HEK293 (cell line): Measurements from ENCODE around the gene TBCA.

Experiments
- CTCF ChIA-PET: fragments of 350-600 bp; formaldehyde crosslinking; extraction: SDS; loops from one replicate; lab custom pipeline; 2021; ENCODE audit warnings: antibody characterized with exemption; lab: Yijun Ruan, JAX
- POLR2A ChIA-PET: fragments of 300-600 bp; formaldehyde crosslinking; extraction: SDS; loops from one replicate; lab custom pipeline; 2020; ENCODE audit warnings: antibody characterized with exemption, inconsistent platforms; lab: Yijun Ruan, JAX
- H3K27ac ChIP-seq: fragments of 200-500 bp; sonication (Bioruptor generic); 2 replicates; pipeline ENCODE4 v1.5.1; 2014; ENCODE audit warnings: low read depth, low read length, control low read depth, inconsistent platforms; ENCODE audit errors: extremely low read depth
- H3K36me3 ChIP-seq, 2 experiments: fragments of 200-500 bp in 1 of 2; sonication (Bioruptor generic) in 1 of 2; 1 replicate in 1 of 2; 2 replicates in 1 of 2; pipeline ENCODE4 v1.5.1; 2014 to 2017; ENCODE audit warnings: inconsistent platforms in 2 of 2, low read length in 2 of 2; ENCODE audit not compliant: control insufficient read depth in 2 of 2, insufficient read depth in 1 of 2
- H3K4me1 ChIP-seq: fragments of 200-500 bp; sonication (Bioruptor generic); 2 replicates; pipeline ENCODE4 v1.5.1; 2014; ENCODE audit warnings: mild to moderate bottlenecking, low read length, inconsistent platforms; ENCODE audit not compliant: control insufficient read depth, insufficient read depth
- H3K4me3 ChIP-seq: 2 replicates; pipeline ENCODE4 v1.5.1; 2011; ENCODE audit warnings: low read depth, mild to moderate bottlenecking, control low read depth, low read length, moderate library complexity
- H3K9me3 ChIP-seq: fragments of 200-500 bp; sonication (Bioruptor generic); 2 replicates; pipeline ENCODE4 v1.5.1; 2014; ENCODE audit warnings: low read depth, low read length, inconsistent platforms; ENCODE audit not compliant: control insufficient read depth, insufficient read depth
- BCL11A ChIP-seq: fragments of 450-650 bp; formaldehyde crosslinking; IDR thresholded peaks from 2 replicates; pipeline ENCODE4 v1.5.1; 2016; ENCODE audit warnings: low read depth, missing biosample characterization, missing genetic modification characterization
- ELK4 ChIP-seq: IDR thresholded peaks from 2 replicates; pipeline ENCODE4 v1.6.1; 2011; ENCODE audit warnings: mild to moderate bottlenecking, low read depth, low read length, borderline replicate concordance
- HOXA7 ChIP-seq: sonication (generic); formaldehyde crosslinking; IDR thresholded peaks from 2 replicates; pipeline ENCODE4 v1.8.1; 2022; ENCODE audit warnings: missing genetic modification reagents, borderline replicate concordance
- KLF9 ChIP-seq: fragments of 450-650 bp; formaldehyde crosslinking; IDR thresholded peaks from 2 replicates; pipeline ENCODE4 v1.5.1; 2016; ENCODE audit warnings: missing biosample characterization, missing genetic modification characterization, low read depth
- PRDM6 ChIP-seq: fragments of 450-650 bp; formaldehyde crosslinking; IDR thresholded peaks from 2 replicates; pipeline ENCODE4 v1.5.1; 2017; ENCODE audit warnings: missing biosample characterization, missing genetic modification characterization
- SP3 ChIP-seq: fragments of 450-650 bp; formaldehyde crosslinking; IDR thresholded peaks from 2 replicates; pipeline ENCODE4 v1.5.1; 2016; ENCODE audit warnings: missing biosample characterization, missing genetic modification characterization
- SP7 ChIP-seq: fragments of 450-650 bp; formaldehyde crosslinking; IDR thresholded peaks from 2 replicates; pipeline ENCODE4 v1.5.1; 2016; ENCODE audit warnings: missing biosample characterization, missing genetic modification characterization
- ZBTB1 ChIP-seq: fragments of 450-650 bp; formaldehyde crosslinking; IDR thresholded peaks from 2 replicates; pipeline ENCODE4 v1.5.1; 2016; ENCODE audit warnings: missing biosample characterization, missing genetic modification characterization
- ZBTB17 ChIP-seq: fragments of 450-650 bp; formaldehyde crosslinking; IDR thresholded peaks from 2 replicates; pipeline ENCODE4 v1.5.1; 2016; ENCODE audit warnings: missing biosample characterization, missing genetic modification characterization
- ZBTB26 ChIP-seq: fragments of 450-650 bp; formaldehyde crosslinking; optimal IDR thresholded peaks from 2 replicates; pipeline ENCODE3; 2016; ENCODE audit warnings: missing biosample characterization, mild to moderate bottlenecking, missing genetic modification characterization
- ZFHX2 ChIP-seq: fragments of 450-650 bp; formaldehyde crosslinking; conservative IDR thresholded peaks from 2 replicates; pipeline ENCODE4 v1.5.1; 2016; ENCODE audit warnings: missing biosample characterization, missing genetic modification characterization
- ZNF18 ChIP-seq: fragments of 450-650 bp; formaldehyde crosslinking; IDR thresholded peaks from 2 replicates; pipeline ENCODE4 v1.5.1; 2016; ENCODE audit warnings: missing biosample characterization, missing genetic modification characterization
- ZNF292 ChIP-seq: fragments of 450-650 bp; formaldehyde crosslinking; IDR thresholded peaks from 2 replicates; pipeline ENCODE4 v1.5.1; 2016; ENCODE audit warnings: low read depth, missing biosample characterization, missing genetic modification characterization, borderline replicate concordance
- ZNF37A ChIP-seq: fragments of 450-650 bp; IDR thresholded peaks from 2 replicates; pipeline ENCODE4 v1.5.1; 2018; ENCODE audit warnings: missing biosample characterization, missing genetic modification characterization
- ZNF433 ChIP-seq: fragments of 450-650 bp; formaldehyde crosslinking; IDR thresholded peaks from 2 replicates; pipeline ENCODE4 v1.5.1; 2016; ENCODE audit warnings: missing biosample characterization, missing genetic modification characterization, low read depth
- ZNF501 ChIP-seq: fragments of 450-650 bp; formaldehyde crosslinking; IDR thresholded peaks from 2 replicates; pipeline ENCODE4 v1.5.1; 2016; ENCODE audit warnings: missing biosample characterization, missing genetic modification characterization
- ZNF510 ChIP-seq: fragments of 450-650 bp; formaldehyde crosslinking; IDR thresholded peaks from 2 replicates; pipeline ENCODE4 v1.5.1; 2018; ENCODE audit warnings: mild to moderate bottlenecking, missing genetic modification characterization, missing biosample characterization; ENCODE audit not compliant: insufficient replicate concordance
- ZNF521 ChIP-seq: fragments of 450-650 bp; formaldehyde crosslinking; IDR thresholded peaks from 2 replicates; pipeline ENCODE4 v1.5.1; 2017; ENCODE audit warnings: missing biosample characterization, mild to moderate bottlenecking, missing genetic modification characterization
- ZNF530 ChIP-seq: fragments of 450-650 bp; formaldehyde crosslinking; IDR thresholded peaks from 2 replicates; pipeline ENCODE4 v1.5.1; 2016; ENCODE audit warnings: low read depth, missing biosample characterization, missing genetic modification characterization
- ZNF548 ChIP-seq: fragments of 450-650 bp; formaldehyde crosslinking; IDR thresholded peaks from 2 replicates; pipeline ENCODE4 v1.5.1; 2016; ENCODE audit warnings: missing biosample characterization, missing genetic modification characterization
- ZNF558 ChIP-seq: fragments of 450-650 bp; formaldehyde crosslinking; IDR thresholded peaks from 2 replicates; pipeline ENCODE4 v1.5.1; 2016; ENCODE audit warnings: missing biosample characterization, missing genetic modification characterization
- ZNF596 ChIP-seq: fragments of 450-650 bp; IDR thresholded peaks from 2 replicates; pipeline ENCODE4 v1.5.0; 2018; ENCODE audit warnings: missing biosample characterization, mild to moderate bottlenecking, missing genetic modification characterization, moderate library complexity
- ZNF600 ChIP-seq: fragments of 450-650 bp; formaldehyde crosslinking; IDR thresholded peaks from 2 replicates; pipeline ENCODE4 v1.5.1; 2016; ENCODE audit warnings: missing biosample characterization, missing genetic modification characterization
- ZNF610 ChIP-seq: fragments of 450-650 bp; formaldehyde crosslinking; IDR thresholded peaks from 2 replicates; pipeline ENCODE4 v1.5.1; 2016; ENCODE audit warnings: missing biosample characterization, missing genetic modification characterization, borderline replicate concordance
- ZNF701 ChIP-seq: fragments of 450-650 bp; formaldehyde crosslinking; IDR thresholded peaks from 2 replicates; pipeline ENCODE4 v1.5.1; 2016; ENCODE audit warnings: missing biosample characterization, missing genetic modification characterization
- ZNF707 ChIP-seq: fragments of 450-650 bp; formaldehyde crosslinking; IDR thresholded peaks from 2 replicates; pipeline ENCODE4 v1.5.1; 2016; ENCODE audit warnings: missing biosample characterization, missing genetic modification characterization
- ZNF785 ChIP-seq: fragments of 450-650 bp; formaldehyde crosslinking; IDR thresholded peaks from 2 replicates; pipeline ENCODE4 v1.5.1; 2016; ENCODE audit warnings: missing biosample characterization, missing genetic modification characterization
- ZNF843 ChIP-seq: fragments of 450-650 bp; formaldehyde crosslinking; IDR thresholded peaks from 2 replicates; pipeline ENCODE4 v1.5.1; 2016; ENCODE audit warnings: missing biosample characterization, missing genetic modification characterization

The TBCA gene

GRCh38 chr5:77748160-77748559 lies 28.0 kb downstream of the TBCA start (continued):
- no peak for TF ChIP-seq ZBTB1
- no peak for TF ChIP-seq ZNF785 (tag by site-specific recombination)
- TF ChIP-seq SP7 (tag by site-specific recombination): peak; percentile 76
- TF ChIP-seq PRDM6: no peak
- peak; percentile 40; the same call in 1 of the 2 replicates for TF ChIP-seq ZNF600 (tag by site-specific recombination)

GRCh38 chr5:77744116-77744515 lies 32.0 kb downstream of the TBCA start:
- ChIA-PET POLR2A (no interaction called here), CTCF (no interaction called here)
- H3K9me3 ChIP-seq: no peaks in the 10 kb centered on the region
- no peaks in the 10 kb centered on the region for H3K36me3 ChIP-seq
- no peak for TF ChIP-seq ZNF37A (tag by site-specific recombination)
- no peak for TF ChIP-seq ZNF707 (tag by site-specific recombination)
- no peak for TF ChIP-seq ZBTB26 (tag by site-specific recombination)
- TF ChIP-seq SP3 (tag by site-specific recombination): no peak
- TF ChIP-seq ZNF530 (tag by site-specific recombination): no peak
- TF ChIP-seq ZNF510: no peak
- no peak for TF ChIP-seq KLF9 (tag by site-specific recombination)
- H3K4me3 ChIP-seq: no peak overlapping the region
- H3K27ac ChIP-seq: no peak overlapping the region
- H3K4me1 ChIP-seq: no peaks in the 10 kb centered on the region; the same call in 1 of the 2 replicates

GRCh38 chr5:77743181-77743580 lies 33.0 kb downstream of the TBCA start:
- CTCF ChIA-PET: no interaction called here
- POLR2A ChIA-PET: no interaction called here

GRCh38 chr5:77741608-77742007 lies 34.5 kb downstream of the TBCA start:
- Histone ChIP-seq H3K27ac (no peak overlapping the region), H3K4me3 (no peak overlapping the region), H3K4me1 (no peaks in the 10 kb centered on the region; the same call in 1 of the 2 replicates), H3K9me3 (no peaks in the 10 kb centered on the region), H3K36me3 (no peaks in the 10 kb centered on the region)
- POLR2A ChIA-PET: no interaction called here
- CTCF ChIA-PET: no interaction called here
- no peak for TF ChIP-seq ZNF701 (tag by site-specific recombination)
- no peak for TF ChIP-seq ZNF530 (tag by site-specific recombination)
- TF ChIP-seq ZNF18 (tag by site-specific recombination): no peak
- no peak for TF ChIP-seq ZNF292
- TF ChIP-seq ZNF548 (tag by site-specific recombination): no peak
- TF ChIP-seq ZNF501 (tag by site-specific recombination): no peak
- no peak for TF ChIP-seq ZNF558
- TF ChIP-seq ZFHX2 (tag by site-specific recombination): no peak
- no peak for TF ChIP-seq ZNF521
- no peak for TF ChIP-seq ZNF433 (tag by site-specific recombination)
- no peak for TF ChIP-seq ZBTB17
- TF ChIP-seq ZNF596: no peak
- TF ChIP-seq ZNF843 (tag by site-specific recombination): no peak
- TF ChIP-seq HOXA7 (CRISPR knock-in tag): no peak

More at GRCh38 chr5:77743181-77743580, 33.0 kb downstream of the TBCA start:
- TF ChIP-seq ELK4 (no peak), BCL11A (tag by site-specific recombination) (no peak), ZNF610 (tag by site-specific recombination) (no peak)
- TF ChIP-seq, all 188 proteins: peak for 0
- Histone ChIP-seq H3K9me3 (no peaks in the 10 kb centered on the region), H3K4me1 (no peaks in the 10 kb centered on the region; the same call in 1 of the 2 replicates), H3K4me3 (no peak overlapping the region), H3K27ac (no peak overlapping the region), H3K36me3 (no peaks in the 10 kb centered on the region)
